ENCODE results near the gene CNTNAP2. TPM values are rescaled to one million over a fixed set of nuclear protein-coding genes. Genes with fewer than 3 reads are reported as not detected.

CNTNAP2 gene
- total RNA-seq, 2 donors from 2014 or later = not detected

- no peaks in the 10 kb centered on the region for H3K36me3 Mint-ChIP-seq (ENCODE audit: low read depth)
- H3K4me1 Mint-ChIP-seq = no peaks in the 10 kb centered on the region
- no peak overlapping the region for H3K27ac Mint-ChIP-seq
- ATAC-seq (replicated peaks) = no peak
- H3K27me3 Mint-ChIP-seq = no peaks in the 10 kb centered on the region
- H3K4me3 Mint-ChIP-seq = no peak overlapping the region
- H3K9me3 Mint-ChIP-seq = peaks cover 21% of the 10 kb centered on the region
Measured at GRCh38 chr7:147636553-147636952, 1520.0 kb downstream of the CNTNAP2 start.

- no peak for ATAC-seq (replicated peaks)
- Mint-ChIP-seq H3K27me3 (no peaks in the 10 kb centered on the region), H3K9me3 (peaks cover 17% of the 10 kb centered on the region), H3K4me1 (no peaks in the 10 kb centered on the region), H3K4me3 (no peak overlapping the region), H3K27ac (no peak overlapping the region), H3K36me3 (ENCODE audit: low read depth) (no peaks in the 10 kb centered on the region)
Measured at GRCh38 chr7:147638566-147638965, 1522.0 kb downstream of the CNTNAP2 start.

GRCh38 chr7:147639037-147639436, 1522.4 kb downstream of the CNTNAP2 start:
- Mint-ChIP-seq H3K36me3 (ENCODE audit: low read depth) (no peaks in the 10 kb centered on the region), H3K27ac (no peak overlapping the region), H3K9me3 (peaks cover 14% of the 10 kb centered on the region), H3K4me3 (no peak overlapping the region), H3K27me3 (no peaks in the 10 kb centered on the region), H3K4me1 (no peaks in the 10 kb centered on the region)
- no peak for ATAC-seq (replicated peaks)

GRCh38 chr7:147639751-147640150, 1523.2 kb downstream of the CNTNAP2 start:
- H3K27ac Mint-ChIP-seq = no peak overlapping the region
- no peaks in the 10 kb centered on the region for H3K27me3 Mint-ChIP-seq
- H3K4me1 Mint-ChIP-seq = no peaks in the 10 kb centered on the region
- H3K4me3 Mint-ChIP-seq = no peak overlapping the region
- H3K9me3 Mint-ChIP-seq = peaks cover 14% of the 10 kb centered on the region
- ATAC-seq (replicated peaks) = no peak
- no peaks in the 10 kb centered on the region for H3K36me3 Mint-ChIP-seq (ENCODE audit: low read depth)

- ATAC-seq (replicated peaks) = no peak
- no peak overlapping the region for H3K27ac Mint-ChIP-seq
- H3K36me3 Mint-ChIP-seq (ENCODE audit: low read depth) = no peaks in the 10 kb centered on the region
- H3K27me3 Mint-ChIP-seq = no peaks in the 10 kb centered on the region
- H3K9me3 Mint-ChIP-seq = peaks cover 14% of the 10 kb centered on the region
- H3K4me3 Mint-ChIP-seq = no peak overlapping the region
- no peaks in the 10 kb centered on the region for H3K4me1 Mint-ChIP-seq
Measured at GRCh38 chr7:147640821-147641220, 1524.2 kb downstream of the CNTNAP2 start.

GRCh38 chr7:147646568-147646967, 1530.0 kb downstream of the CNTNAP2 start:
- no peak for ATAC-seq (replicated peaks)
- Mint-ChIP-seq H3K36me3 (ENCODE audit: low read depth) (no peaks in the 10 kb centered on the region), H3K27ac (no peak overlapping the region), H3K4me3 (no peak overlapping the region), H3K4me1 (no peaks in the 10 kb centered on the region), H3K27me3 (no peaks in the 10 kb centered on the region), H3K9me3 (peaks cover 6% of the 10 kb centered on the region)

- H3K4me1 Mint-ChIP-seq = no peaks in the 10 kb centered on the region
- no peak overlapping the region for H3K27ac Mint-ChIP-seq
- no peak overlapping the region for H3K4me3 Mint-ChIP-seq
- H3K9me3 Mint-ChIP-seq = peaks cover 12% of the 10 kb centered on the region
- H3K27me3 Mint-ChIP-seq = no peaks in the 10 kb centered on the region
- ATAC-seq (replicated peaks) = no peak
- H3K36me3 Mint-ChIP-seq (ENCODE audit: low read depth) = no peaks in the 10 kb centered on the region
Measured at GRCh38 chr7:147650991-147651390, 1534.4 kb downstream of the CNTNAP2 start.

GRCh38 chr7:147651601-147652000, 1535.0 kb downstream of the CNTNAP2 start:
- ATAC-seq (replicated peaks) = no peak
- no peak overlapping the region for H3K4me3 Mint-ChIP-seq
- H3K27me3 Mint-ChIP-seq = no peaks in the 10 kb centered on the region
- H3K9me3 Mint-ChIP-seq = peaks cover 16% of the 10 kb centered on the region
- H3K27ac Mint-ChIP-seq = no peak overlapping the region
- no peaks in the 10 kb centered on the region for H3K36me3 Mint-ChIP-seq (ENCODE audit: low read depth)
- no peaks in the 10 kb centered on the region for H3K4me1 Mint-ChIP-seq

GRCh38 chr7:147653456-147653855, 1536.9 kb downstream of the CNTNAP2 start:
- H3K27me3 Mint-ChIP-seq = no peaks in the 10 kb centered on the region
- no peak overlapping the region for H3K27ac Mint-ChIP-seq
- no peak overlapping the region for H3K4me3 Mint-ChIP-seq
- H3K36me3 Mint-ChIP-seq (ENCODE audit: low read depth) = no peaks in the 10 kb centered on the region
- H3K4me1 Mint-ChIP-seq = no peaks in the 10 kb centered on the region
- no peak for ATAC-seq (replicated peaks)
- H3K9me3 Mint-ChIP-seq = peaks cover 9% of the 10 kb centered on the region

- Mint-ChIP-seq H3K36me3 (ENCODE audit: low read depth) (no peaks in the 10 kb centered on the region), H3K9me3 (peaks cover 16% of the 10 kb centered on the region), H3K27me3 (no peaks in the 10 kb centered on the region), H3K27ac (no peak overlapping the region), H3K4me1 (no peaks in the 10 kb centered on the region), H3K4me3 (no peak overlapping the region)
- ATAC-seq (replicated peaks) = no peak
Measured at GRCh38 chr7:147658392-147658967, 1541.9 kb downstream of the CNTNAP2 start.

GRCh38 chr7:147659036-147659995, 1542.7 kb downstream of the CNTNAP2 start:
- Mint-ChIP-seq H3K4me3 (no peak overlapping the region), H3K27me3 (no peaks in the 10 kb centered on the region), H3K9me3 (peaks cover 20% of the 10 kb centered on the region), H3K36me3 (ENCODE audit: low read depth) (no peaks in the 10 kb centered on the region), H3K4me1 (no peaks in the 10 kb centered on the region), H3K27ac (no peak overlapping the region)
- ATAC-seq (replicated peaks) = no peak

- H3K27ac Mint-ChIP-seq = no peak overlapping the region
- H3K4me3 Mint-ChIP-seq = no peak overlapping the region
- no peak for ATAC-seq (replicated peaks)
- peaks cover 25% of the 10 kb centered on the region for H3K9me3 Mint-ChIP-seq
- no peaks in the 10 kb centered on the region for H3K4me1 Mint-ChIP-seq
- H3K27me3 Mint-ChIP-seq = no peaks in the 10 kb centered on the region
- no peaks in the 10 kb centered on the region for H3K36me3 Mint-ChIP-seq (ENCODE audit: low read depth)
Measured at GRCh38 chr7:147664541-147664940, 1547.9 kb downstream of the CNTNAP2 start.

GRCh38 chr7:147670759-147671158, 1554.2 kb downstream of the CNTNAP2 start:
- no peak overlapping the region for H3K27ac Mint-ChIP-seq
- ATAC-seq (replicated peaks) = no peak
- H3K4me1 Mint-ChIP-seq = no peaks in the 10 kb centered on the region
- H3K9me3 Mint-ChIP-seq = peaks cover 4% of the 10 kb centered on the region
- H3K36me3 Mint-ChIP-seq (ENCODE audit: low read depth) = no peaks in the 10 kb centered on the region
- H3K4me3 Mint-ChIP-seq = no peak overlapping the region
- H3K27me3 Mint-ChIP-seq = no peaks in the 10 kb centered on the region

GRCh38 chr7:147674705-147675104, 1558.1 kb downstream of the CNTNAP2 start:
- H3K36me3 Mint-ChIP-seq (ENCODE audit: low read depth) = no peaks in the 10 kb centered on the region
- no peaks in the 10 kb centered on the region for H3K4me1 Mint-ChIP-seq
- no peaks in the 10 kb centered on the region for H3K27me3 Mint-ChIP-seq
- no peak overlapping the region for H3K4me3 Mint-ChIP-seq
- H3K9me3 Mint-ChIP-seq = no peaks in the 10 kb centered on the region
- ATAC-seq (replicated peaks) = no peak
- no peak overlapping the region for H3K27ac Mint-ChIP-seq

- H3K9me3 Mint-ChIP-seq = no peaks in the 10 kb centered on the region
- H3K4me1 Mint-ChIP-seq = no peaks in the 10 kb centered on the region
- no peaks in the 10 kb centered on the region for H3K36me3 Mint-ChIP-seq (ENCODE audit: low read depth)
- H3K27ac Mint-ChIP-seq = no peak overlapping the region
- no peak for ATAC-seq (replicated peaks)
- H3K27me3 Mint-ChIP-seq = no peaks in the 10 kb centered on the region
- H3K4me3 Mint-ChIP-seq = no peak overlapping the region
Measured at GRCh38 chr7:147678943-147679342, 1562.3 kb downstream of the CNTNAP2 start.

All from activated T-helper 17 cell treated with anti-CD3 and anti-CD28 coated beads, Interleukin-2, amount 50 U/mL, for 72 hours (primary cell).